Measurements from ENCODE around the gene TMX1. TPM values are rescaled to one million over a fixed set of nuclear protein-coding genes. Genes with fewer than 3 reads are reported as not detected.

Gene TMX1
- total RNA-seq, 4 donors from 2014 or later: 19.4 to 25.1 (median 20.9) TPM

- no peaks in the 10 kb centered on the region for H3K27me3 ChIP-seq
- no peak overlapping the region for H3K27ac ChIP-seq
- H3K4me1 ChIP-seq: peaks cover 0 to 5% (median 0%) of the 10 kb centered on the region in 4 donors
- no peak for DNase-seq (ENCODE audit: low spot score in 2 of 2)
- no peak for TF ChIP-seq POLR2A (IDR thresholded peaks at IDR 0.05)
- TF ChIP-seq EP300 (IDR thresholded peaks at IDR 0.05): no peak
- TF ChIP-seq CTCF (IDR thresholded peaks at IDR 0.05): no peak
- 93 to 97% methylated on average over 4 of the region's 4 CpGs for WGBS, 2 donors
- H3K9me3 ChIP-seq: no peaks in the 10 kb centered on the region
- peaks cover 0 to 71% (median 2%) of the 10 kb centered on the region in 3 donors for H3K36me3 ChIP-seq
- H3K4me3 ChIP-seq: no peak overlapping the region
Measured at GRCh38 chr14:51251486-51251885, 11.4 kb downstream of the TMX1 start.

DNA sequence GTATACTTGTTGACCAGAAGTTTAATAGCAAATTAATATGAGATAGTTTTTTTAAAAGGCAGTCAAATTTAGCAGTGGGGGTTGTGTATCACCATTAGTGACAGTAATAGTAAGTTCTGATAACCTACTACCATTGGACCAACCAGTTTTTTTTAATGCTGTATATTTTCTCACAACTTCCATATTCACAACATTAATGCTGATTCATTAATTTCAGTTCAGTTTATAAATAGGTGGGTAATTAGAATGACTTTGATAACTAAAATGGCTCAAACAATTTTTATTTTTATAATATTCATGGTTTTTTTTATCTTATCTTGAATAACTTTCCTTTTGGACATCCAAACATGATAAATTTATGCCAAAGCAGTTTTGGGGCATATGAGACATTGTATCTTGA lies 13.8 kb downstream of the TMX1 start:
- TF ChIP-seq CTCF (IDR thresholded peaks at IDR 0.05) (no peak), POLR2A (IDR thresholded peaks at IDR 0.05) (no peak), EP300 (IDR thresholded peaks at IDR 0.05) (no peak)
- Histone ChIP-seq H3K36me3 (peaks cover 2 to 80% (median 3%) of the 10 kb centered on the region in 3 donors), H3K9me3 (no peaks in the 10 kb centered on the region), H3K4me1 (no peaks in the 10 kb centered on the region), H3K4me3 (no peak overlapping the region), H3K27ac (no peak overlapping the region), H3K27me3 (no peaks in the 10 kb centered on the region)
- no peak for DNase-seq (ENCODE audit: low spot score in 2 of 2)

GRCh38 chr14:51258280-51258679 lies 18.2 kb downstream of the TMX1 start:
- Histone ChIP-seq H3K4me3 (no peak overlapping the region), H3K36me3 (peaks cover 0 to 66% (median 3%) of the 10 kb centered on the region in 3 donors), H3K27me3 (no peaks in the 10 kb centered on the region), H3K27ac (no peak overlapping the region), H3K4me1 (no peaks in the 10 kb centered on the region), H3K9me3 (no peaks in the 10 kb centered on the region)
- TF ChIP-seq POLR2A (IDR thresholded peaks at IDR 0.05): no peak
- TF ChIP-seq EP300 (IDR thresholded peaks at IDR 0.05): no peak
- no peak for TF ChIP-seq CTCF (IDR thresholded peaks at IDR 0.05)
- WGBS, 2 donors: 98 to 100% methylated on average over 1 of the region's 1 CpG
- DNase-seq (ENCODE audit: low spot score in 2 of 2): no peak

DNA sequence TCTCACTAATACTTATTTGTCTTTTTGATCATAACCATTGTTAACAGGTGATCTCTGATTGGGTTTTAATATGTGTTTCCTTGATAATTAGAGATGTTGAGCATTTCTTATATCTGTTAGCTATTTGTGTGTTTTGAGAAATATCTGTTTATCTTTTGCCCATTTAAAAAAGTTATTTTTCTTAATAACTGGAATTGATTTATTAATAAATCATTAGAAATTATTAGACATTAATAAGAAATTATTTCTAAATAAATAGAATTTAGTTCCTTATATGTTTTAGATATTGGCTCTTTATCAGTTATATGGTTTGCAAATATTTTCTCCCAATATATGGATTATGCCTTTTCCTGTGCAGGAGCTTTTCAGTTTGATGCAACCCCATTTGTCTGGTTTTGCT lies 18.7 kb downstream of the TMX1 start:
- no peaks in the 10 kb centered on the region for H3K27me3 ChIP-seq
- TF ChIP-seq POLR2A (IDR thresholded peaks at IDR 0.05) (no peak), EP300 (IDR thresholded peaks at IDR 0.05) (no peak), CTCF (IDR thresholded peaks at IDR 0.05) (no peak)
- no peaks in the 10 kb centered on the region for H3K4me1 ChIP-seq
- no peak overlapping the region for H3K27ac ChIP-seq
- peaks cover 0 to 61% (median 3%) of the 10 kb centered on the region in 3 donors for H3K36me3 ChIP-seq
- no peak overlapping the region for H3K4me3 ChIP-seq
- no peak for DNase-seq (ENCODE audit: low spot score in 2 of 2)
- no peaks in the 10 kb centered on the region for H3K9me3 ChIP-seq

GRCh38 chr14:51260225-51260624 lies 20.2 kb downstream of the TMX1 start:
- Histone ChIP-seq H3K9me3 (no peaks in the 10 kb centered on the region), H3K4me1 (no peaks in the 10 kb centered on the region), H3K4me3 (no peak overlapping the region), H3K27me3 (no peaks in the 10 kb centered on the region), H3K36me3 (peaks cover 0 to 54% (median 3%) of the 10 kb centered on the region in 3 donors), H3K27ac (no peak overlapping the region)
- TF ChIP-seq CTCF (IDR thresholded peaks at IDR 0.05) (no peak), EP300 (IDR thresholded peaks at IDR 0.05) (no peak), POLR2A (IDR thresholded peaks at IDR 0.05) (no peak)
- no peak for DNase-seq (ENCODE audit: low spot score in 2 of 2)
- 96 to 99% methylated on average over 3 of the region's 3 CpGs for WGBS, 2 donors
